K562 (cell line): Measurements from ENCODE around the gene LRRC4C.

ENCODE experiments used
- CTCF ChIP-seq, 3 experiments: IDR thresholded peaks in 2 of 3; conservative IDR thresholded peaks in 1 of 3; 2 replicates each; pipeline ENCODE4 v1.5.1; 2011 to 2012; ENCODE audit warnings: low read length in 3 of 3, mild to moderate bottlenecking in 3 of 3, control low read depth in 2 of 3, improper control_type of control experiment in 1 of 3, inconsistent platforms in 1 of 3, low read depth in 1 of 3, mixed read lengths in 1 of 3, moderate library complexity in 1 of 3; ENCODE audit not compliant: insufficient read depth in 2 of 3
- ILF3 ChIP-seq: fragments of 450-650 bp; IDR thresholded peaks from 2 replicates; pipeline ENCODE4 v1.6.1; 2018; ENCODE audit warnings: antibody characterized with exemption, mild to moderate bottlenecking, moderate library complexity, borderline replicate concordance
- RFX5 ChIP-seq: IDR thresholded peaks from 2 replicates; pipeline ENCODE4 v1.6.1; 2011; ENCODE audit warnings: low read depth, mild to moderate bottlenecking, improper control_type of control experiment, low read length
- SETDB1 ChIP-seq: IDR thresholded peaks from one replicate; pipeline ENCODE4 v1.6.1; 2012; ENCODE audit warnings: low read length, control low read depth, inconsistent platforms

DNA sequence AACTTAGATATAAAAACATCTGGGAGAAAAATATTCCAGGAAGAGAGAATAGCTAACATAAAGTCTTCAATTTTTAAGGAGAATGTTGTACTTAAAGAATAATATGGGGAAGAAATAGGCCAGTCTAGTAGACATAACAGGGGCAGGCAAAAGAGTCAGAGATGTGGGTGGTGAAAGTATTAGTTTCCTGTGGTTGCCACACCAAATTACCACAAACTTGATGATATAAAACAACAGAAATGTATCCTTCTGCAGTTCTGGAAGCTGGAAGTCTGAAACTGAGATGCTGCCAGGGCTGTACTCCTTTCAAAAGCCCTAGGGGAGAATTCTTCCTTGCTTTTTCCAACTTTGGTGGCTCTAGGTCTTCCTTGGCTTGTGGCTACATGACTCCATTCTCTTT, 1309.7 kb downstream of the LRRC4C start:
- TF ChIP-seq RFX5 (no peak), ILF3 (no peak), CTCF (IDR thresholded peaks at IDR 0.05 in 2 of 3, conservative IDR thresholded peaks at IDR 0.05 in 1 of 3; ENCODE audit: insufficient read depth in 2 of 3, low read depth in 1 of 3, low read length in 3 of 3) (no peak), SETDB1 (no peak)
